ENCODE measurements around the gene GDPD4.

Gene GDPD4

DNA sequence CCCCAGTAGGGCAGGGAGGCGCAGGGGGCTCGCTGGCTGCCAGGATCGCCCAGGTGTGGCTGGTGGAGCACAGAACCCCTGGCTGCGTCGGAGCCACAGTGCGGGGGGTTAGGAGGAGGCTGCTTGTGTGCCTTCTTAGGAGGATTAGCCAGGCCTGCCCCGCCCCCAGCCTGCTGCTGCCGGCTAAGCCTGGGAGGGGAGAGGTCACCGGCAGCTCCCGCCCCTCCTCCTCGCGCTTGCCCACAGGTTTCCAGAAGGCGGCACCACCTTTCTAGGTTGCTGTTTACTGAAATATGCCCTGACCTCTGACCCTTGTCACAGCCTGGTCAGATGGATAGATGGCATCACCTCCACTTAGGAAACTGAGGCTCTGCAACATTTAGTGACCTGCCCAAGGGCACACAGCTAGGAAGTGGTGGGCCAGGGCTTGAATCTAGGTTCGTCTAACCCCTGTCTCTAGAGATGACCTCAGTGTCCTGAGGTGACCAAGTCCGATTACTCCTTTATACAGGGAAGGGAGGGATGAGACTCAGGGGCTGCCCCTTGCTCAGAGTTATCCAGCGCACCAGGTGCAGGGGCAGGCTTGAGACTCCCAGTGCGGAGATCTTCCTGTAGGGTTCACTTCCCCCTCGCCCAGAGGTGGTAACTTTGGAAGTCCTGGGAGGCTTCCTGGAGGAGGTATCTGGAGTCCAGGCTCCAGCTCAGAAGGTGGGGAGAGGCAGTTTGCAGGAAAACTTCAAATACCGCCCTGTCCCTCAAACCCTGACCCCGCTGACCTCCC lies 129.4 kb downstream of the GDPD4 start:
- TF ChIP-seq, protein P1, sequence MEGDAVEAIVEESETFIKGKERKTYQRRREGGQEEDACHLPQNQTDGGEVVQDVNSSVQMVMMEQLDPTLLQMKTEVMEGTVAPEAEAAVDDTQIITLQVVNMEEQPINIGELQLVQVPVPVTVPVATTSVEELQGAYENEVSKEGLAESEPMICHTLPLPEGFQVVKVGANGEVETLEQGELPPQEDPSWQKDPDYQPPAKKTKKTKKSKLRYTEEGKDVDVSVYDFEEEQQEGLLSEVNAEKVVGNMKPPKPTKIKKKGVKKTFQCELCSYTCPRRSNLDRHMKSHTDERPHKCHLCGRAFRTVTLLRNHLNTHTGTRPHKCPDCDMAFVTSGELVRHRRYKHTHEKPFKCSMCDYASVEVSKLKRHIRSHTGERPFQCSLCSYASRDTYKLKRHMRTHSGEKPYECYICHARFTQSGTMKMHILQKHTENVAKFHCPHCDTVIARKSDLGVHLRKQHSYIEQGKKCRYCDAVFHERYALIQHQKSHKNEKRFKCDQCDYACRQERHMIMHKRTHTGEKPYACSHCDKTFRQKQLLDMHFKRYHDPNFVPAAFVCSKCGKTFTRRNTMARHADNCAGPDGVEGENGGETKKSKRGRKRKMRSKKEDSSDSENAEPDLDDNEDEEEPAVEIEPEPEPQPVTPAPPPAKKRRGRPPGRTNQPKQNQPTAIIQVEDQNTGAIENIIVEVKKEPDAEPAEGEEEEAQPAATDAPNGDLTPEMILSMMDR (IDR thresholded peaks at IDR 0.05) = no peak

DNA sequence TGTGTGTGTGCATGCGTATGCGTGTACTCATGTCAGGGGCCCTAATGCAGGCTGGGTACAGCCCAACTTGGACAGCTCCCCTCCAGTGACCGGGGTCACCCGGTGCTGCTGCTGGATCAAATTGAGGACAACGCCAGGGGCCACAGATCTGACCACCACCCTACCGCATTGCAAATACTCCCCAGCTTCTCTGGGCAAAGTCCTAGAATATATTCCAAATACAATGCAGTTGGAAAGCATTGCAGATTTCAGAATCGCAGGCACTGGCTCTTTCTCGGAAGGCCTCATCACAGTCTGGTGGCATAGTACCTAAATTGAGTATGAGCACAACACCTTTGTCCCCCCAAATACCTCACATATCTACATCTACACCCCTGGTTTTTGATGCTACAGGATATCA lies 130.2 kb downstream of the GDPD4 start:
- TF ChIP-seq, protein P1 (IDR thresholded peaks at IDR 0.05) = no peak

DNA sequence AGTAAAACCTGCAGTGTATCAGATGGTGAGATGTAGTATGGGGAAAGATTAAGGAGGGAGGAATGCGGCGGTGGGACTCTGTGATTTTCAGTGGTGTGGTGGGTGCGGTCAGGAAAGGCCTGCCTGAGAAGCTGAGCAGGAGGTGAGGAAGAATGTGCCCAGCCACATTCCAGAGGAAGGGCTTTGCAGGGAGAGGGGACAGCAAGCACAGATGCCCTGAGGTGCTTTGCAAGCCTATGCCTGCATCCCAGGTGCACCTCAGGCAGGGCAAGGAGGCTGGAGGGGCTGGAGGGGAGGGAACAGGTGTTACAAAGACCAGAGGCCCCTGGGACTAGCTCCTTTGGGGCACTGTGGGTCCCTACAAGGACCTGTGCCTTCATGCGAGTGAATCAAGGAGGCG lies 131.4 kb downstream of the GDPD4 start:
- TF ChIP-seq, protein P1 (IDR thresholded peaks at IDR 0.05) = no peak

DNA sequence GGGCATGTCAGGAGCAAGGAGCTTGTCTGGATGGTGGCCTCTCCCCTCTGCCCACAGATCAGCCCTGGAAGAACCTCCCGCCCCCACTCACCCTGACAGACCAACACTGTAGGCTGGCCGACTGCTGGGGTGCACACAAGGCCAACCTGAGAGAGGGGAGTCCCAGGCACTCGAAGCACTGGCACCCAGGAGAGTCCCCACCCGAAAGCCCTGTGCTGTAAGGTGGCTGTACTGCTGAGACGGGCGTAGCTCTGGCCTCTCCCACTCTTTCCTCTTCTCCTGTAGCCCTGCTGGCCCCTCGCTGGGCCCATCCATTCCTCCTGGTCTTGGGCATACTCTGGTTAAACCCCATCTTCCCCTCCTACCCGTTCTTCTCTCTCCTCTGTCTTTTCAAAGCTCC lies 133.7 kb downstream of the GDPD4 start:
- TF ChIP-seq, protein P1 (IDR thresholded peaks at IDR 0.05) = no peak

DNA sequence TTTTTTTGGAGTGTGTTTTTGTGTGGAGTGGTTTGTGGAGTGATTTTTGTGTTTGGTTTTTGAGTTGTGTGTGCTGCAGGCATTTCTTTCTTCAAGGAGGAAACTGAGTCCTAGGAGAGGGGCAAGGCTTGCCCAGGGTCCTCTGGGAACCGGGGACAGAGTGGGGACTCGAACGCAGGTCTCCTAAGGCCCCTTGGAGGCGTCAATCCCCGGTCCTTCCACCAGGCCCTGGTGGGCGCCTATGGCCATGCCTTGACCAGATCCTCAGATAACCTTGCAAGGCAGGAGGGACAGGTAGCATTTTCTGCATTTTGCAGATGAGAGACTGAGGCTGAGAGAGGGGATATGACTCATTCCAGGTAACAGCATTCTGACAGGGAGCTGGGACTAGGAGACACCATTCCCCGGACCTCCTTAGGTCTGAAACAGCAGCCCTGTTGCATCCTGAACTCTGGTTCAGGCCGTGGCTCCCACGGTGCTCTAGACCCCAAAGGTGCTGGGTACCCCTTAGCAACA lies 134.3 kb downstream of the GDPD4 start:
- TF ChIP-seq, protein P1 (IDR thresholded peaks at IDR 0.05) = no peak
